ENCODE results near the gene ART3.

- TF ChIP-seq CTCF (IDR thresholded peaks at IDR 0.05; ENCODE audit: insufficient read depth, low read length) (peak; percentile 16), REST (IDR thresholded peaks at IDR 0.05; ENCODE audit: insufficient replicate concordance, low read depth) (no peak), GABPA (IDR thresholded peaks at IDR 0.05; ENCODE audit: low read depth) (no peak), POLR2AphosphoS5 (IDR thresholded peaks at IDR 0.05; ENCODE audit: low read depth) (no peak)
These were observed 12.7 kb downstream of the ART3 start for GRCh38 chr4:76087007-76087769.

All from HL-60 (cell line).